HCT116 (cell line): ENCODE results near the gene FAM222B. TPM values are rescaled to one million over a fixed set of nuclear protein-coding genes. Genes with fewer than 3 reads are reported as not detected.

Source experiments
- ATAC-seq: fragments of 200-7000 bp; cut with Tn5 transposase; 2 replicates; pipeline ENCODE4 v1.9.1; 2020; ENCODE audit warnings: mild to moderate bottlenecking, moderate library complexity
- BruUV-seq: library from RNA; stranded (reverse); fragments of 400-500 nt; replicated peaks from 2 replicates; lab custom pipeline; 2021; lab: Mats Ljungman, UMichigan
- CTCF ChIA-PET: fragments of 300-600 bp; sonication (Branson Sonifier 250); formaldehyde crosslinking; loops from one replicate; lab custom pipeline; 2021; ENCODE audit warnings: antibody characterized with exemption; lab: Charles Lee
- POLR2A ChIA-PET: fragments of 300-600, 350-600 bp; sonication (Branson Sonifier 250); formaldehyde crosslinking; loops from one replicate; lab custom pipeline; 2021; ENCODE audit warnings: antibody characterized with exemption; lab: Charles Lee
- RAD21 ChIA-PET, 2 experiments: fragments of 300-600 bp; sonication (Branson Sonifier 250); formaldehyde crosslinking; loops; one replicate each; lab custom pipeline; 2023; ENCODE audit warnings: low total read pairs in 2 of 2; ENCODE audit not compliant: uncharacterized antibody in 2 of 2, unreplicated experiment in 2 of 2, low non-redundant PET in 1 of 2; lab: Charles Lee
- DNase-seq: peaks from one replicate; pipeline ENCODE4 v3.0.0-alpha.2; 2010; ENCODE audit warnings: low read depth, low spot score
- H2AFZ ChIP-seq: fragments of 200-600 bp; shearing (Covaris generic), sonication (generic); 2 replicates; pipeline ENCODE4 v1.6.1; 2017; ENCODE audit warnings: low read depth, mixed run types, mixed read lengths, antibody characterized with exemption, low read length; ENCODE audit not compliant: poor library complexity, severe bottlenecking
- H3K27ac ChIP-seq: 2 replicates; pipeline ENCODE4 v1.5.1; 2012; ENCODE audit warnings: low read depth, low read length
- H3K27me3 ChIP-seq: fragments of 200-600 bp; sonication (generic); 2 replicates; pipeline ENCODE4 v1.6.1; 2016; ENCODE audit warnings: mixed run types, low read length, mixed read lengths; ENCODE audit not compliant: insufficient read depth
- H3K36me3 ChIP-seq, 2 experiments: fragments of 200-500 bp in 1 of 2; fragments of 200-600 bp in 1 of 2; sonication (Bioruptor generic) in 1 of 2; sonication (generic) in 1 of 2; 2 replicates each; pipeline versions ENCODE4 v1.5.1 to v1.6.1; 2014 to 2016; ENCODE audit warnings: low read length in 2 of 2, inconsistent platforms in 1 of 2, mixed read lengths in 1 of 2, mixed run types in 1 of 2; ENCODE audit not compliant: insufficient read depth in 2 of 2, control insufficient read depth in 1 of 2
- H3K4me1 ChIP-seq, 2 experiments: fragments of 200-600 bp in 1 of 2; sonication (generic) in 1 of 2; 2 replicates each; pipeline versions ENCODE4 v1.5.1 to v1.6.1; 2012 to 2017; ENCODE audit warnings: low read length in 2 of 2, inconsistent platforms in 1 of 2, mild to moderate bottlenecking in 1 of 2, mixed read lengths in 1 of 2, mixed run types in 1 of 2, moderate library complexity in 1 of 2; ENCODE audit not compliant: insufficient read depth in 2 of 2, control insufficient read depth in 1 of 2
- H3K4me2 ChIP-seq: fragments of 200-600 bp; sonication (generic); 2 replicates; pipeline ENCODE4 v1.6.1; 2017; ENCODE audit warnings: mixed run types, low read length, mixed read lengths
- H3K4me3 ChIP-seq, 2 experiments: fragments of 200-600 bp in 1 of 2; sonication (generic) in 1 of 2; replicated peaks in 1 of 2; 2 replicates each; pipeline ENCODE4 v1.5.1; 2011 to 2016; ENCODE audit warnings: low read length in 2 of 2, control low read depth in 1 of 2, low read depth in 1 of 2, mild to moderate bottlenecking in 1 of 2, mixed read lengths in 1 of 2, mixed run types in 1 of 2
- H3K79me2 ChIP-seq: fragments of 200-600 bp; sonication (generic); 2 replicates; pipeline ENCODE4 v1.6.1; 2017; ENCODE audit warnings: mild to moderate bottlenecking, mixed run types, low read length, moderate library complexity, mixed read lengths; ENCODE audit not compliant: insufficient read depth
- H3K9ac ChIP-seq: fragments of 200-600 bp; sonication (generic); 2 replicates; pipeline ENCODE4 v1.6.1; 2016; ENCODE audit warnings: low read length, mixed read lengths
- H3K9me2 ChIP-seq: fragments of 200-600 bp; sonication (generic), shearing (Covaris generic); 2 replicates; pipeline ENCODE4 v1.6.1; 2017; ENCODE audit warnings: mixed run types, mild to moderate bottlenecking, moderate library complexity; ENCODE audit not compliant: insufficient read depth
- H3K9me3 ChIP-seq, 2 experiments: fragments of 200-500 bp in 1 of 2; fragments of 200-600 bp in 1 of 2; sonication (Bioruptor generic) in 1 of 2; sonication (generic) in 1 of 2; 2 replicates each; pipeline ENCODE4 v1.6.1; 2014 to 2017; ENCODE audit warnings: low read length in 2 of 2, mixed read lengths in 2 of 2, inconsistent platforms in 1 of 2, low read depth in 1 of 2, mild to moderate bottlenecking in 1 of 2, mixed run types in 1 of 2, moderate library complexity in 1 of 2; ENCODE audit not compliant: control insufficient read depth in 1 of 2, insufficient read depth in 1 of 2
- H4K20me1 ChIP-seq: fragments of 200-600 bp; sonication (generic), shearing (Covaris generic); 2 replicates; pipeline ENCODE4 v1.6.1; 2017; ENCODE audit warnings: mixed run types, mild to moderate bottlenecking, moderate library complexity; ENCODE audit not compliant: insufficient read depth
- FOSL1 ChIP-seq: IDR thresholded peaks from 2 replicates; pipeline ENCODE4 v1.6.1; 2012; ENCODE audit warnings: low read depth
- SIN3A ChIP-seq: IDR thresholded peaks from 2 replicates; pipeline ENCODE4 v1.6.1; 2012; ENCODE audit warnings: low read depth
- ZFX ChIP-seq: fragments of 450-650 bp; IDR thresholded peaks from 2 replicates; pipeline ENCODE4 v1.6.1; 2017
- intact Hi-C: fragments of 100-400 bp; cut with micrococcal nuclease; formaldehyde crosslinking; loops from 2 replicates; pipeline ENCODE4 v1.10.0; 2022
- total RNA-seq: library from RNA; stranded (reverse); gene quantifications from one replicate; pipeline ENCODE4 v1.2.1, GENCODE V29; 2021; ENCODE audit not compliant: unreplicated experiment

Gene FAM222B
- total RNA-seq, 1 experiment from 2014 or later: 22.7 TPM

GRCh38 chr17:28834420-28834819 lies 8.2 kb downstream of the FAM222B start:
- TF ChIP-seq SIN3A (no peak), FOSL1 (no peak)
- no peak overlapping the region for H3K27ac ChIP-seq
- no peak for DNase-seq
- RAD21 ChIA-PET: no interaction called here
- no peaks in the 10 kb centered on the region for H4K20me1 ChIP-seq
- H3K27me3 ChIP-seq: no peaks in the 10 kb centered on the region
- no peaks in the 10 kb centered on the region for H3K9me3 ChIP-seq
- no peak overlapping the region for H2AFZ ChIP-seq
- no peaks in the 10 kb centered on the region for H3K4me1 ChIP-seq
- BruUV-seq: no TSS peak
- H3K36me3 ChIP-seq: no peaks in the 10 kb centered on the region; a peak in 2 of 4 replicates
- H3K9me2 ChIP-seq: no peaks in the 10 kb centered on the region
- no peak for ATAC-seq
- CTCF ChIA-PET: no interaction called here
- peaks cover 55% of the 10 kb centered on the region for H3K79me2 ChIP-seq
- H3K4me3 ChIP-seq: no peak overlapping the region
- intact Hi-C loops: no loop called here
- POLR2A ChIA-PET: no interaction called here
- H3K4me2 ChIP-seq: no peak overlapping the region
- no peak overlapping the region for H3K9ac ChIP-seq

DNA sequence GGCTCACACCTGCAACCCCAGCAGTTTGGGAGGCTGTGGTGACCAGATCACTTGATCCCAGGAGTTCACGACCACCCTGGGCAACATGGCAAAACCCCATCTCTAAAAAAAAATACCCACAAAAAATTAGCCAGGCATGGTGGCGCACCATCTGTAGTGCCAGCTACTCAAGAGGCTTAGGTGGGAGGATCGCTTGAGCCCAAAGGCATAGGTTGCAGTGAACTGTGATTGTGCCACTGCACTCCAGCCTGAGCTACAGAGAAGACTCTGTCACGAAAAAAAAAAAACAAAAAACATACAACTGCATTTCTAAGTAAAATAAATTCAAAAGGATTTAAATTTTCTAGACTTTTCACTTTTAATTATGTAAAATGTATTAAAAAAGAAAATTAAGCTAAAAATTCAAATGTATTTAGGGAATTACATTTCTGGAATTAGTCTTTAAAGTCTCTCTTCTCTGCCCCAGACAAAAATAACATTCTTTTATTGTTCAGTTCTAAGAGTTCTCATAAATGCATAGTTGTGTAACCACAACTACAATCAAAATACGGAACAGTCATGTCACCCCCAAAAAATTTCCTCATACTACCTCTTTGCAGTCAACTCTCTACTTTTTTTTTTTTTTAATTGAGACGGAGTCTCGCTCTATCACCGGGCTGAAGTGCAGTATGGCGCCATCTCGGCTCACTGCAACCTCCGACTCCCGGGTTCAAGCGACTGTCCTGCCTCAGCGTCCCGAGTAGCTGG lies 14.1 kb downstream of the FAM222B start:
- ATAC-seq: no peak
- RAD21 ChIA-PET: no interaction called here

More for the DNA sequence above, 14.1 kb downstream of the FAM222B start:
- H3K9me2 ChIP-seq: no peaks in the 10 kb centered on the region
- H3K9ac ChIP-seq: no peak overlapping the region
- no peak overlapping the region for H3K4me2 ChIP-seq
- no peaks in the 10 kb centered on the region for H3K9me3 ChIP-seq
- H3K36me3 ChIP-seq: no peaks in the 10 kb centered on the region; a peak in 1 of 4 replicates
- no peaks in the 10 kb centered on the region for H4K20me1 ChIP-seq
- no peak overlapping the region for H2AFZ ChIP-seq
- intact Hi-C loops: no loop called here
- POLR2A ChIA-PET: no interaction called here
- no peak for DNase-seq
- H3K27ac ChIP-seq: no peak overlapping the region
- H3K79me2 ChIP-seq: peaks cover 36% of the 10 kb centered on the region
- no peak overlapping the region for H3K4me3 ChIP-seq
- CTCF ChIA-PET: interaction anchor here (1.0 kb wide), 1 partner anchor 65 kb away, joined by 3 read pairs; no protein-coding TSS in a partner anchor
- 0 out of 4 replicates have a peak, but pooled peaks cover 0 to 2% of the 10 kb centered on the region in 2 experiments for H3K4me1 ChIP-seq
- H3K27me3 ChIP-seq: no peaks in the 10 kb centered on the region
- TF ChIP-seq ZFX: no peak
- no TSS peak for BruUV-seq
